NK-92 treated with Interleukin-12 subunit alpha and Interleukin-12 subunit beta, amount 100 ng/mL, for 24 hours (cell line): ENCODE data around the gene S100A9.
"Not testable (repeated sequence)": the region's sequence is repeated elsewhere in the genome, so short reads cannot be mapped to it uniquely, and the experiment has no call there.

Source experiments
- DNase-seq: peaks from one replicate; lab custom pipeline; 2025; lab: John Stamatoyannopoulos, UW

S100A9 gene

DNA sequence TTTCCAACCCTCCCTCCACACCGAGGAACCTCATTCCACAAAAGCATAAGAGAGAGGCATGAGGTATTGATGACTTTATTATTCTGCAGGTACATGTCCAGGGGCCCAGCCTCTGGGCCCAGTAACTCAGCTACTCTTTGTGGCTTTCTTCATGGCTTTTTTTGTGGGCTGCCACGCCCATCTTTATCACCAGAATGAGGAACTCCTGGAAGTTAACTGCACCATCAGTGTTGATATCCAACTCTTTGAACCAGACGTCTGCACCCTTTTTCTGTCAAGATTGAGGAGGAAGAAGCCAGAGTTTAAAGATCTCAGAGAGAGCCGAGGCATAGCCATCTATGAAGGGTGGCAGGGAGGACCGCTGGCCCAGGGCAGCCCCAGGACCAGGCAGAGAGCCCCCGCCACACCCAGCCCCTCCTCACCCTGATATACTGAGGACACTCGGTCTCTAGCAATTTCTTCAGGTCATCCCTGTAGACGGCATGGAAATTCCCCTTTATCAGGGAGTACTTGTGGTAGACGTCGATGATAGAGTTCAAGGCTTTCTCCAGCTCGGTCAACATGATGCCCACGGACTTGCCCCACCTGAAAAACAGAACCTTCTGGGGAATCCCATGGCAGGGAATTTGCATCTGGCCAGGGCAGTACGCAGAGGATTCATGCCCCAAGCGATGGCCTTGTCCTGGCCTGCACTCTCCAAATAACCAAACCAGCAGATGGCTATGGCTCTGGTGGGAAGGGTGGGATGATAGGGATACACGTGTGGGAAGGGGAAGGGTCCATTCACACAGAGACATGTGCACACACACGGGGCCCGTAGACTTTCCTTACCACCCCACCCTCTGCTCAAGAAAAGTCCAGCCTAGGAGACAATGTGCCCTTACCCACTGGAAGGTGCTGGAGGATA, 32.6 kb downstream of the S100A9 start:
- DNase-seq, result no peak

GRCh38 chr1:153390938-153391710, 33.5 kb downstream of the S100A9 start, which contains the start of gene S100A8:
S100A8 (minus strand) TSS chr1:153391073; CDS start chr1:153390535, 538 bp downstream.
- peak; percentile 32 for DNase-seq

GRCh38 chr1:153392258-153392657, 34.6 kb downstream of the S100A9 start:
- DNase-seq, result no peak

DNA sequence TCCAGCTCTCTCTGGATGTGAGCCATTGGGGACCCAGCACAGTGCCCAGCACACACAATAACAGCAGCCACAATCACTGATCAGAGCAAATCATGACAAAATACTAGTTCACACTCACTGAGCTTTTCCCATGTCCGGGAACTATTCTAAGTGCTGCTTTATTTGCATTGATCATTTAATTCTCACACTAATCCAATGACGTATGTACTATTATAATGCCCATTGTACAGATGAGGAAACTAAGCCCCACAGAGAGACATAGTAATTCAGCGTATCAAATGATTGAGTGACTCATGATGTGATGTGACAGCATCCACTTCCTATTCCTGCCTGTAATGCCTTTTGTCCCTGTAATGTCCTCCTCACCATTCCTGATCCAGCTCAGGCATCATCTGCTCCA, 35.2 kb downstream of the S100A9 start:
- no peak for DNase-seq

- DNase-seq, result no peak
Observed at GRCh38 chr1:153393926-153394325, 36.3 kb downstream of the S100A9 start.

GRCh38 chr1:153394391-153394790, 36.7 kb downstream of the S100A9 start:
- DNase-seq, result no peak

DNA sequence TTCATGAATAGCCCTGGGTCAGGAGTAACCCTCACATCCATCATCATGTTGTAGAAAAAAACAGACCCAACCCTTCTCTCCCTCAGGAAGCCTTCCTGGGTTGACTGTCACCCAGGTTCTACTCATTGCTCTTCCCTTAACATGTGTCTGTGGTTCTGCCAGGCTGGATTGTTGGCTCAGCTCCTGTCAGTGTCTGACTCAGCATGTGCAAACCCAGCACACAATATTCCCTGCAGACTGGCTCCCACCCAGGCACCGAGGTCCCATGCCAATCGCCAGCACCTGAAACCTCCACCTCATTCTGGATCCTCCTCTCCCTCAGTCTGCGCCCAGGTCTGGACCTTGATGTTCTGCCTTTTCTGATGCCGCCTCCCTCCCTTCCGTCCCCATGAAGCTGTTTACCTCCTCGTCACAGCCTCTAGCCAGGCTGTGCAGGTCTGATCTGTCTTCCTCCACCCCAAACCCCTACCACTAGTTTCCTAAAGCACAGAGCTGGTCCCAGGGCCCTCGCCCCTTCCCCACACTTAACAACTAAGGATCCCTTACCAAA, 37.6 kb downstream of the S100A9 start:
- no peak for DNase-seq

GRCh38 chr1:153395776-153396175, 38.1 kb downstream of the S100A9 start:
- no peak for DNase-seq

DNA sequence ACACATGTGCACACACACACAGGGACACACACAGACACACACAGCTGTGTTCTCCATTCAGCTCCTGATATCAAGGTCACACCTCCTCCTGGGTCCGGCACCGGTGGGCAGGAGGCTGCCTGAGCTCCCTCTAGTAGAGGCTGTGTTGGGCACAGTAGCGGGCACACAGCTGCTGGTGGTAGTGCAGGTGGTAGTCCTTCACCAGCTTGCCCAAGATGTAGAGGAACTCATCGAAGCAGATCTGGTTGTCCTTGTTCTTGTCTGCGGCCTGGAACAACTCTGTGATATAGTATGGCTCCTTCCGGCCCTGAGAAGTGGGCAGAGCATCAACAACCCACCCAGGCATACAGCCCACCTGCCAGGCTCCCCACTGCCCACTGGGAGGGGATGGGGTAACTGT, 38.8 kb downstream of the S100A9 start:
- no peak for DNase-seq

DNA sequence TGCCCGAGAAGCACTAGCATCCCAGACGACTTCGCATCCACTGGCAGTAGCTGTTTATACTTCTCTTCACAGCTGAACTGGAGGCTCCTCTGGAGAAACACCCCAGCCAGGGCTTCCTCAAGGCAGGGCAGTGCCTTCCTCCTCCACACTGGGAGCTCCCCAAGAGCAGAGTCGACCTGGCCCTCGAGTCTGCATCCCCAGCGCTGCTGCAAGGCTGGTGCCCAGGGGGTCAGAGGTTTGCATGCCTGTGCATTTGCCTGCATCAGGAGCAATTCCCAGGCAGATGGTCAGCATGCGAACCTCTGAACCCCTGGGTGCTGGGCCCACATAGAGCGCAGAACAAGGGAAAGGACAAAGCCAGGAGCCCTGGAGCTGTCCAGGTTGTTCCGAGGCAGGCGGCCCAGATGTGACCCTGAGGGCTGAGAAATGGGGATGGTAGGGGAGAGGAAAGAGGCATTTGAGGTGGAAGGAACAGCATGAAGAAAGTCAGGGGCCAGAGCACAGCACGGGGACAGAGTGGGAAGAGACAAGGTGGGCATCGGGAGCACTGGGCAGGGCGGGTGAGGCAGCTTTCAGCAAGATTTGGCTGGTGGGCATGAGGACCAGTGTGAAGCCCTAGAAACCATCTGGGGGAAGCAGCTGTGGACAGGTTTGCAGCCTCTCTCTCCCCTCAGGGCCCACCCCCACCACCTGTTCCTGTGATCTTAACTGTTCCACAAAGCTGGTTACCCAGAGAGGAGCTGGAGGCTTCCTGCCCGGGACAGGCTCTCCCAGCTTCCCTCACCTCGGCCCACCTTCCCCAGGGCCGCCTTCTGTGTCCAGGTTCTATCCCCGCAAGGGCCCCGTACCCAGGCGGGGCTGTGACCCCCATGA, 39.6 kb downstream of the S100A9 start:
- no peak for DNase-seq

DNA sequence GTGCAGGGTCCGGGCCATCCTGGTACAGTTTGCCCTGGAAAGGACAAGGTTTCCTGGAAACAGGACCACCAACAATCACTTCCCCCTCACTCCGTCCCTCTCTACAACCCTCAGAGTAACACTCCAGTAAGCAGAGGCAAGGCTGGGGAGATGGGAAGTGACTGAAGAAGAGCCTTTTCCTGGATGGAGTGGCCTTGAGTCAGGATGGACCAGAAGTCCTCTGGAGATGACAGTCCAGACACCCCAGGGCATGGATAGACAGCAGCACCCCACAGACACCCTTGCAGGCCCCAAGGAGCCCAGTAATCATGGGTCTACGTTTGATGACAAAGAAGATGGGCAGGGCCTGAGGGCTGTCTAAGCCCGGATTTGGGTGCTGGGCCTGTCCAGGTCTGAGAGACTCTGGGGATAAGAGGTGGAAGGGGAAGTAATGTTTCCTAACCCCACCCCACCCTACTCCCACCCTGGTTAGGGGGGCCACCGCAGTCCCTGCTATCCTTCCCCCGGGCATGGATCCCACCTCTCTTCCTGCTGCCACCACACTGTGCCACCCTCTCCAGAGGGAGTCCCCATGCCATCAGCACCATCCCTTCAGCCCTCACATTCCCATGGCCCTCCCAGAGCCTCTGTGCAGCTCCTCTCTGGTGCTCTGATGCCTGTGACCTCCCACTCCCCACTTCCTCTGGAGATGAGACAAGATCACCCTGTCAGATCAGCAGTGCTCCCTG, 40.4 kb downstream of the S100A9 start:
- DNase-seq, result no peak

- no peak for DNase-seq
Observed at GRCh38 chr1:153399401-153400055, 41.9 kb downstream of the S100A9 start.

DNA sequence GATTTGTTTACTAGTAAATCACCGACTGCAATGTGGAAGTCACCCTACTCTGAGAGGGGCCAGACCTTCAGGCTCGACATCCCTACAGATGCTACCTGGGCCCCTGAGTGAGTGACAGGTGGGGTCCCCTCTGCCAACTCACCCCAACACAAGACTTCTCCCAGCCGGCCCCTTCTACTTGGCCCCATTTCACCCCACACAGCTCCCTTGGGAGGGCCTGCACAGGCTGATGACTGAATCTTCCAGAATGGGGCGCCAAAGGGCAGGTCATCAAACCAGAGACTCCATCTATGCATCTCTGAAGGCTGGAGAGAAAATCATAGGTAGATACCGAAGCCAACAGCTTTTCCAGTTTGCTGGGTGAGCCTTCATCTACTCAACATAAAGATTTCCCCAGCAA, 42.6 kb downstream of the S100A9 start:
- no peak for DNase-seq

DNA sequence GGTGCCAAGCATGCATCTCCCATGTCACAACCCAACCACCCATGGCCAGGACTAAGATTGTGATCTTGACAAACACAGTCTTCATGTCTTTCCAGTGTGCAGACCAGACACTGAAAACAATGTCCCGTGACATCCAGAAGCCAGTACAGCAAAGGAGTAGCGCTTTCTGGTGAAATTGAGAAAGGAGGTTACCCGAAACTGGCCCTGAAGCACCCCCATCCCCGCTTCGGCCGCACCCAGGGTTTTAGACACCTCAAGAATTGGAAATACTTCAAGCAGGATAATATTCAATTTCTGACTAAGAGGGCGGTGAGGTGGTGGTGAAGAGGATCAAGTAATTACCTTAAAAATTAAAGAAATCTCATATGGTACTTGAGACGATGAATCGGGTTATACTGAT, 43.8 kb downstream of the S100A9 start:
- DNase-seq, result no peak

GRCh38 chr1:153402226-153402625, 44.6 kb downstream of the S100A9 start:
- DNase-seq, result no peak

DNA sequence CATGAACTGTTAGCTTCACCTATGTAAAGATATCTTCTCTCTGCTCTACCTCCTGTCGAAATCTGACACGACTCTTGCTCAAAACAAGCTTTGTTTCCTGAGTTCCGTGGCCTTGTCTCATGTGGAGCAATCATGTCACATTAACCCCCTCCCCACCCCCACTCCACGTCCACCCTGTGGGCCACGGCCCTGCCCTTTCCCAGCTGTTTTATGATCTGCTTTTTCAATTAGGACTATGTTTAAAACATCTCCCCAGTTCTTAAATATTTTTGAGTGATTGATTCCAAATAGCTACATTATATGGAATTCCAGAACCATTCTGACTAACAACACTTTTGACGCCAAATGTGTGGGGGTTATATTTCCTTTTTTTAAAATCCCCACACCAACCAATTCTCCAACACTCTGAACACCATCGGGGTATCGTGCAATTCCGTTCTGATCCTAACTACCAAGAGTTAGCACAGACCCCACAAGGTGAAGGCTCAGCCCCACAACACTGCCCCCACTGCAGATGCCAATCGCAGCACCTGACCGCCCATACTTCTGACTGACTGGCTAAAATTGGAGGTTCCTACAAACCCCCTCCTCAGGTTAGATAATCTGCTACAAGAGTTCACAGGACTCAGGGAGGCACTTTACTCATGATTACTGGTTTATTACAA, 45.9 kb downstream of the S100A9 start:
- no peak for DNase-seq

- DNase-seq, result no peak
Observed at GRCh38 chr1:153404086-153404635, 46.5 kb downstream of the S100A9 start.

DNA sequence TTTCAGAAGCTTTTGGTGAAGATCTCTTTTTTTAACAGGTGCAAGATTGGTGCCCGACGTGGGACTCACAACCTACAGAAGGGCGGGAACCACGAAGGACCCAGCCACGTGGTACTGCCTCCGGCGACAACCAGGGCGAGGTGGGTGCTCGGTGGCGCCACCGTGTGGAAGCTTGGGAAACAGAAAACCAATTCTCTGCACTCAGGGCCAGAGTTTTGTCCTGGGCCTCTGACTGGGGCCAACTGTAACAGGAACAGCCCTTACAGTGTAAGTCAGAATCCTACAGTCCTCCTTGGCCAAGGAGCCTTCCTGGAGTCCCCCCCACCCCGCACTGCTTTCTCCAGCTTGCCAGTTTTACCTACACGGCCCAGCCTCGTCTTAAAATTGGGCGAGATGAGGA, 47.1 kb downstream of the S100A9 start:
- peak; percentile 42 for DNase-seq

- not testable (repeated sequence) for DNase-seq
Observed at GRCh38 chr1:153405825-153406599, 48.4 kb downstream of the S100A9 start.
